ENCODE measurements around the gene TEX38.

DNA sequence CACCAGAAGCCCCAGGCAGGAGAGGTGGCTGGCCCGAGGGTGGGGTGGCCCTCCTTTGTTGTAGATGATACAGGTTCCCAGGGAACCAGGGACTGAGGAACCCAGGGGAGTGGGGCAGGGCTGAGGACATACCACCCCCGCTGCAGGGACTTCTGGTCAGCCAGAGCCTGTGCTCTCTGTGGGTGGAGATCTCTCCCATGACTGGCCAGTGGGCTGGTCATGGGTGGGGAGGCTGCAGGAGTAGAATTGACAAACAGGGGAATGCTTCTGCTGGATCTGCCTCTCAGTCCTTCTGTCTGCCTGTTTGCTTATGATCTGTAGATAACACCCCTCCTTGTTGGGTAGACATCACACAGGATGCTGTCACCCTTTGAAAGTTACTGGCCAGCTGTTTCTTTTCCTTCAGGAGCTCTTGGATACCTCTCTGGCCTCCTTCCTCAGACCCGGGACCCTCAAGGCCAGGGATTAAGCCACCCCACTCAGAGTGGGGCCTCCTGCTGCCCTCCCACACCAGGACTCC lies 50.1 kb downstream of the TEX38 start:
- no peak for TF ChIP-seq CTCF (IDR thresholded peaks at IDR 0.05)
- no peak for TF ChIP-seq POLR2A (IDR thresholded peaks at IDR 0.05)
